GM10248 (cell line): ENCODE data around the gene SLC22A31.

Experiments used
- CTCF ChIA-PET: fragments of 300-600 bp; sonication (Branson Sonifier 250); formaldehyde crosslinking; extraction: SDS; loops from one replicate; lab custom pipeline; 2021; ENCODE audit warnings: antibody characterized with exemption; lab: Yijun Ruan, JAX
- POLR2A ChIA-PET: fragments of 350-650 bp; sonication (Branson Sonifier 250); formaldehyde crosslinking; extraction: SDS; loops from one replicate; lab custom pipeline; 2020; ENCODE audit warnings: antibody characterized with exemption; lab: Yijun Ruan, JAX
- DNase-seq: peaks from one replicate; pipeline ENCODE4 v3.0.0; 2012; ENCODE audit errors: extremely low spot score
- CTCF ChIP-seq: IDR thresholded peaks from 2 replicates; pipeline ENCODE4 v1.5.1; 2012; ENCODE audit warnings: mild to moderate bottlenecking, low read depth; ENCODE audit errors: extremely low read depth, missing control alignments, control extremely low read depth

SLC22A31 gene

GRCh38 chr16:89157778-89158177 lies 42.6 kb downstream of the SLC22A31 start:
- POLR2A ChIA-PET, result no interaction called here
- CTCF ChIA-PET, result no interaction called here
- no peak for TF ChIP-seq CTCF
- DNase-seq, result no peak

- CTCF ChIA-PET, result interaction anchor here (1.3 to 3.1 kb wide), 4 partner anchors 8 to 222 kb away, joined by 3 to 10 read pairs (median 6); no protein-coding TSS in a partner anchor
- POLR2A ChIA-PET, result interaction anchor here (0.9 to 1.3 kb wide), 2 partner anchors 11 to 52 kb away, joined by 3 read pairs; no protein-coding TSS in a partner anchor
- no peak for TF ChIP-seq CTCF
- no peak for DNase-seq
These were observed 43.3 kb downstream of the SLC22A31 start for GRCh38 chr16:89156740-89157645.

GRCh38 chr16:89155851-89156739 lies 44.2 kb downstream of the SLC22A31 start:
- ChIA-PET POLR2A (interaction anchor here (0.9 to 1.3 kb wide), 2 partner anchors 12 to 51 kb away, joined by 3 read pairs; no protein-coding TSS in a partner anchor), CTCF (interaction anchor here (1.0 to 3.1 kb wide), 5 partner anchors 9 to 221 kb away, joined by 3 to 10 read pairs (median 5); no protein-coding TSS in a partner anchor)
- TF ChIP-seq CTCF, result no peak
- no peak for DNase-seq

- ChIA-PET POLR2A (interaction anchor here (1.3 kb wide), 1 partner anchor 13 kb away, joined by 3 read pairs; no protein-coding TSS in a partner anchor), CTCF (interaction anchor here (1.0 to 3.1 kb wide), 5 partner anchors 10 to 56 kb away, joined by 3 to 10 read pairs (median 5); no protein-coding TSS in a partner anchor)
- no peak for TF ChIP-seq CTCF
- no peak for DNase-seq
These were observed 45.1 kb downstream of the SLC22A31 start for GRCh38 chr16:89155184-89155679.

- TF ChIP-seq CTCF, result no peak
- no peak for DNase-seq
- POLR2A ChIA-PET, result interaction anchor here (1.0 kb wide), 1 partner anchor 57 kb away, joined by 3 read pairs; no protein-coding TSS in a partner anchor
- CTCF ChIA-PET, result interaction anchor here (1.3 to 3.1 kb wide), 2 partner anchors 13 to 14 kb away, joined by 3 to 10 read pairs; no protein-coding TSS in a partner anchor
These were observed 45.8 kb downstream of the SLC22A31 start for GRCh38 chr16:89154390-89155183.
